Muscle layer of duodenum (tissue), 2 donors: Measurements from ENCODE around the gene FRMD4B.
"Not testable (repeated sequence)": the region's sequence is repeated elsewhere in the genome, so short reads cannot be mapped to it uniquely, and the experiment has no call there.

Experiments
- H3K27ac ChIP-seq: one replicate; pipeline ENCODE4 v1.7.0; 2013; ENCODE audit warnings: mild to moderate bottlenecking, low read length
- H3K27me3 ChIP-seq: one replicate; pipeline ENCODE4 v1.7.0; 2013; ENCODE audit warnings: low read depth, mild to moderate bottlenecking, control low read depth, low read length
- H3K36me3 ChIP-seq, 2 donors: one replicate each; pipeline ENCODE4 v1.7.0; 2013; ENCODE audit warnings: low read length in 2 of 2, control low read depth in 1 of 2, mild to moderate bottlenecking in 1 of 2; ENCODE audit not compliant: insufficient read depth in 2 of 2, control insufficient read depth in 1 of 2
- H3K4me1 ChIP-seq, 2 donors: one replicate each; pipeline ENCODE4 v1.7.0; 2013; ENCODE audit warnings: low read length in 2 of 2, mild to moderate bottlenecking in 2 of 2, control low read depth in 1 of 2, moderate library complexity in 1 of 2; ENCODE audit not compliant: insufficient read depth in 2 of 2, control insufficient read depth in 1 of 2
- H3K4me3 ChIP-seq, 2 donors: one replicate each; pipeline ENCODE4 v1.7.0; 2013; ENCODE audit warnings: low read length in 2 of 2, low read depth in 1 of 2, mild to moderate bottlenecking in 1 of 2
- H3K9me3 ChIP-seq, 2 donors: one replicate each; pipeline ENCODE4 v1.7.0; 2013; ENCODE audit warnings: low read length in 2 of 2, control low read depth in 1 of 2, mild to moderate bottlenecking in 1 of 2; ENCODE audit not compliant: control insufficient read depth in 1 of 2
- donor health status: healthy.

FRMD4B gene

DNA sequence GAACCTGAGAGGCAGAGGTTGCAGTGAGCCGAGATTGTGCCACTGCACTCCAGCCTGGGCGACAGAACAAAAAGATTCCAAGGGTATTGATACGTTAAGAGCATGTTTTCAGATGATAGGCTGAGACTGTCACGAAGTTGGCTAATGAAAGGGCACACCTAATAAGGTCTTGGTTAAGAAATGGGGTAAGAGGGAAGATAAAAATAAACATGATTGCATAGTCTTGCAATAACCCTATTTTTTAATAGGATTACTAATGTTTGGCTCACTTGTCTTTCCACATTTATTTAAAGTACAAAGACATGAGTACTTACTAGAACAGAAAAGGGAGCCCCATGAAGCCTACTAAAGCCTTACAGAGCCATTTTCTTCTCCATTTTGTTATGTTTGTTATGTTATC is 109.0 kb downstream of the FRMD4B start:
- Histone ChIP-seq H3K4me3 (no peak overlapping the region), H3K4me1 (no peaks in the 10 kb centered on the region), H3K27ac (no peak overlapping the region), H3K9me3 (no peaks in the 10 kb centered on the region), H3K27me3 (no peaks in the 10 kb centered on the region), H3K36me3 (no peaks in the 10 kb centered on the region)

DNA sequence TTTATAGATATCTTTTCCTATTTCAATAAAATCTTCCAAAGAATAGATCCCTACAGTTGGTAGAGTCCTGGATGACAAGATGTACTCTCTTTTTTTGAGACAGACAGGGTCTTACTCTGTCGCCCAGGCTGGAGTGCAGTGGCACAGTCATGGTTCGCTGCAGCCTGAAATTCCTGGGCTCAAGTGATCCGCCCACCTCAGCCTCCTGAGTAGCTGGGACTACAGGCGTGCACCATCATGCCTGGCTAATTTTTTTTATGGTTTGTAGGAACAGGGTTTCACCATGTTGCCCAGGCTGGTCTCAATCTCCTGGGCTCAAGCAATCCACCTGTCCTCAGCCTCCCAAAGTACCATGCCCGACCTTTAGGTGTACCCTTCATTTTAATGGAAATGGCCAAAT is 109.7 kb downstream of the FRMD4B start:
- not testable (repeated sequence) for H3K27me3 ChIP-seq, H3K4me1 ChIP-seq, H3K4me3 ChIP-seq, H3K36me3 ChIP-seq, H3K9me3 ChIP-seq, H3K27ac ChIP-seq

DNA sequence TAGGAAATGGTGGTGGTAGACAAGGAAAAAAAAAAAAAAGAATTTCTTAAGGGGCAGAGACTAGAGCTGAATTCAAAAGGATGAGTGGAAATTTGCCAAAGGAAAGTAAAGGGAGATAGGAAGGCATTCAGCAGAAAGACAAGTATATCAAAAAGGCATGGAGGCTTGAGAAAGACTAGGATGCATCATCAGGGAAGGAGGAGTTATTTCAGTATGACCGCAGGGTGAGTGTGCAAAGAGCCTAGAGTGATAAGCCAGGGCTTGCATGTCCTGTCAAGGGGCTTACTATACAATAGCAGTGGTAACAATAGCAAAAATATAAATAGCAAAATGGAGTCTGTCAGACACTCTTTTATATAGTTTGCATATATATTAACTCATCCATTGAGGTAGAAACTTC is 112.0 kb downstream of the FRMD4B start:
- Histone ChIP-seq H3K4me3 (no peak overlapping the region), H3K9me3 (no peaks in the 10 kb centered on the region), H3K27me3 (no peaks in the 10 kb centered on the region)

DNA sequence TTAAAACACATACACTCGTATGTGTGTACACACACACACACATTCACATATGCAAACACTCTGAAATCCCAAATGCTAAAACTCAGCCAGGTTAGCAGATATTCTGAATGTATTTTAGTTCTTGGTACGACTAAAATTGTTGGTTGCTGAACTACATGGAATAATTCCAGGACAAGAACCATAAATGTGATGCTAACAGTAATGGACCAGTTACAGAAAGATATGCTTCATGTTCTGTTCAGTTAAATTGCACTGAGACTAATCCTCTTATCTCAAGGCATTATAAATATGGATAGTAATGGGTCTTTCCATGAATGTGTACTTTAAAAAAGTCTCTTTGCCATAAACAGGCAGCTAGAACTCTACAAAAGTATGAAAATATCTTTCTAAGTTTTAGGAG is 113.3 kb downstream of the FRMD4B start:
- Histone ChIP-seq H3K9me3 (no peaks in the 10 kb centered on the region), H3K27me3 (no peaks in the 10 kb centered on the region), H3K4me3 (no peak overlapping the region), H3K36me3 (no peaks in the 10 kb centered on the region), H3K4me1 (no peaks in the 10 kb centered on the region), H3K27ac (no peak overlapping the region)

More for the DNA sequence above, 112.0 kb downstream of the FRMD4B start:
- H3K27ac ChIP-seq, result no peak overlapping the region
- H3K4me1 ChIP-seq, result no peaks in the 10 kb centered on the region
- H3K36me3 ChIP-seq, result no peaks in the 10 kb centered on the region

DNA sequence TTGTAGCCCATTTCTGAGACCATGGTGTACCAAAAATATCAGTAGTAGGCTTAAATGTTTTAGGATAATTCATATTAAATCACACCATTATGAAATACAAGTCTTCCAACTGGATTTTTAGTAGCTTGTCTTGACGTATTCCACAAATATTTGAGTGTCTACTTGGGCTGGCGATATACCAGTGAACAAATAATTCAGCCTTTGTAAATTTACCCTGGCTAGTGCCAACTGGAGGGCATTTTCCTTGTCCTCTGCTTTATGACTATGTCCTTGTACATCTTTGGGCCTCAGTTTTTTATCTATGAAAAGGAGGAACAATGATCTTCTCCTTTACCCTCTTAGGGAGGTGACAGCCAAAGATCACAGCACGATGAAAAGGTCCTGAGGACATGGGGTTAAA is 114.8 kb downstream of the FRMD4B start:
- no peaks in the 10 kb centered on the region for H3K4me1 ChIP-seq
- H3K27me3 ChIP-seq, result no peaks in the 10 kb centered on the region
- no peak overlapping the region for H3K27ac ChIP-seq
- no peak overlapping the region for H3K4me3 ChIP-seq
- H3K36me3 ChIP-seq, result no peaks in the 10 kb centered on the region
- no peaks in the 10 kb centered on the region for H3K9me3 ChIP-seq

DNA sequence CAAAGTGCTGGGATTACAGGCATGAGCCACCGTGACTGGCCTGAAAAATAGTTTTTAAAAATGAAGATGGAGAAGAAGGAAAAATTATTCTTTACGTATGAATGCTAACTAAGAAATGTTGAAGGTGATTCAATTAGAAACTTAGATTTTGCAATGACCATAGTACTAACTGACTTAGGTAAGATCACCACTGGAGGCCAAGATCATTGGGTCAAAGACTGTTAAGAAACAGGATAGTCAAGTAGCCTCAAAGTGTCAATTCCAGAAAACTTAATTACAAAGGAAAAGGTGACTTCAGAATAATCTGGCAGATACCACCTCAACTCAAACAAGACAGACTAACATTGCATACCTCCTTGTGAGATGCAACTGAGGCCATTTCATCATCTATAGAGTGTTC is 119.3 kb downstream of the FRMD4B start:
- no peaks in the 10 kb centered on the region for H3K36me3 ChIP-seq

DNA sequence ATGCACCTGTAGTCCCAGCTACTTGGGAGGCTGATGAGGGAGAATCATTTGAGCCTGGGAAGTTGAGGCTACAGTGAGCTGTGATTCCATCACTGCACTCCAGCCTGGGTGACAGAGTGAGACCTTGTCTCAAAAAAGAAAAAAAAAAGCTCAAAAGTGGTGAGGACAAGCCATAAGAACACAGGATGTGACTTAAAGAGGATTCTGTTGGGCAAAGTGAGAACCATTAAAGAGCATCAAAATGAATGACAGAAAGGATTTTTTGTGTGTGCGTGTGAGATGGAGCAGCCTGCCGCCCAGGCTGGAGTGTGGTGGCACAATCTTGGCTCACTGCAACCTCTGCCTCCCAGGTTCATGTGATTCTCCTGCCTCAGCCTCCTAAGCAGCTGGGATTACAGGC is 119.8 kb downstream of the FRMD4B start:
- H3K4me3 ChIP-seq, H3K4me1 ChIP-seq, H3K27me3 ChIP-seq, H3K9me3 ChIP-seq, H3K27ac ChIP-seq, H3K36me3 ChIP-seq: not testable (repeated sequence)

More for the DNA sequence above, 119.3 kb downstream of the FRMD4B start:
- H3K4me3 ChIP-seq, result no peak overlapping the region
- H3K9me3 ChIP-seq, result no peaks in the 10 kb centered on the region
- no peaks in the 10 kb centered on the region for H3K4me1 ChIP-seq
- no peak overlapping the region for H3K27ac ChIP-seq
- no peaks in the 10 kb centered on the region for H3K27me3 ChIP-seq

DNA sequence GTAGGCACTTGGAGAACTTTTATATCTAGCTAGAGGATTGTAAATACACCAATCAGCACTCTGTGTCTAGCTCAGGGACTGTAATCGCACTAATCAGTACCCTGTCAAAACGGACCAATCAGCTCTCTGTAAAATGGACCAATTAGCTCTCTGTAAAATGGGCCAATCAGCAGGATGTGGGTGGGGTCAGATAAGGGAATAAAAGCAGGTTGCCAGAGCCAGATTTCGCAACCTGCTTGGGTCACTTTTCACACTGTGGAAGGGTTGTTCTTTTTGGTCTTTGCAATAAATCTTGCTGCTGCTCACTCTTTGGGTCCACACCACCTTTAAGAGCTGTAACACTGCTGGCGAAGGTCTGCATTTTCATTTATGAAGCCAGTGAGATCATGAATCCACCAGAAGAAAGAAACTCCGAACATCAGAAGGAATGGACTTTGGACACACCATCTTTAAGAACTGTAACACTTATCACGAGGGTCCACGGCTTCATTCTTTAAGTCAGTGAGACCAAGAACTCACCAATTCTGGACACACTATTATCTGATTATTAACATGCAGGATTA is 125.0 kb downstream of the FRMD4B start:
- H3K4me1 ChIP-seq, H3K27me3 ChIP-seq, H3K9me3 ChIP-seq, H3K4me3 ChIP-seq, H3K27ac ChIP-seq, H3K36me3 ChIP-seq: not testable (repeated sequence)

DNA sequence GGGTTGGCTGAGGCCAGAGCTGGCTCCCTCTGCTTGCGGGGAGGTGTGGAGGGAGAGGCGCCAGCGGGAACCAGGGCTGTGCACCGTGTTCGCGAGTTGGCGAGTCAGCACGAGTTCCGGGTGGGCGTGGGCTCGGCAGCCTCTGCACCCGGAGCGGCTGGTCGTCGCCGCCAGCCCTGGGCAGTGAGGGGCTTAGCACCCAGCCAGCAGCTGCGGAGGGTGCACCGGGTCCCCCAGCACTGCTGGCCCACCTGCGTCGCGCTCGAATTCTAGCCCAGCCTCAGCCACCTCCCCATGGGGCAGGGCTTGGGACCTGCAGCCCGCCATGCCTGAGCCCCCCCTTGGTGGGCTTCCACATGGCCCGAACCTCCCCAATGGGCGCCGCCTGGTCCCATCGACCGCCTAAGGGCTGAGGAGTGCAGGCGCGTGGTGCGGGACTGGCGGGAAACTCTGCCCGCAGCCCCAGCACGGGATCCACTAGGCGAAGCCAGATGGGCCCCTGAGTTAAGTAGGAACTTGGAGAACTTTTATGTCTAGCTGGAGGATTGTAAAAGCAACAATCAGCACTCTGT is 125.6 kb downstream of the FRMD4B start:
- H3K4me1 ChIP-seq, result no peaks in the 10 kb centered on the region
- no peaks in the 10 kb centered on the region for H3K27me3 ChIP-seq
- no peaks in the 10 kb centered on the region for H3K9me3 ChIP-seq
- no peak overlapping the region for H3K27ac ChIP-seq
- H3K4me3 ChIP-seq, result no peak overlapping the region
- H3K36me3 ChIP-seq, result no peaks in the 10 kb centered on the region

DNA sequence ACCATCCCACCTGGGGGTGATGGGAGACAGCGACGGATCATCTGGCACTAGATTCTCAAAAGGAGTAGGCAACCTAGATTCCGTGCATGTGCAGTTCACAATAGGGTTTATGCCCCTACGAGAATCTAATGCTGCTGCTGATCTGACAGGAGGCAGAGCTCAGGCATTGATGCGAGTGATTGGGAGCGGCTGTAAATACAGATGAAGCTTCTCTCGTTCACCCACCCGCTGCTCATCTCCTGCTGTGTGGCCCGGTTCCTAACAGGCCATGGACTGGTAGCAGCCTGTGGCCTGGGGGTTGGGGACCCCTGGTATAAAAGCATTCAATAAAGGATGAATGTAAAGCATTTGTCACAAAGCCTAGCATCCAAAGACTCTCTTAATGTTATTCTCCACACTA is 126.8 kb downstream of the FRMD4B start:
- Histone ChIP-seq H3K9me3 (no peaks in the 10 kb centered on the region), H3K27ac (no peak overlapping the region), H3K36me3 (no peaks in the 10 kb centered on the region), H3K4me1 (no peaks in the 10 kb centered on the region), H3K27me3 (no peaks in the 10 kb centered on the region), H3K4me3 (no peak overlapping the region)

DNA sequence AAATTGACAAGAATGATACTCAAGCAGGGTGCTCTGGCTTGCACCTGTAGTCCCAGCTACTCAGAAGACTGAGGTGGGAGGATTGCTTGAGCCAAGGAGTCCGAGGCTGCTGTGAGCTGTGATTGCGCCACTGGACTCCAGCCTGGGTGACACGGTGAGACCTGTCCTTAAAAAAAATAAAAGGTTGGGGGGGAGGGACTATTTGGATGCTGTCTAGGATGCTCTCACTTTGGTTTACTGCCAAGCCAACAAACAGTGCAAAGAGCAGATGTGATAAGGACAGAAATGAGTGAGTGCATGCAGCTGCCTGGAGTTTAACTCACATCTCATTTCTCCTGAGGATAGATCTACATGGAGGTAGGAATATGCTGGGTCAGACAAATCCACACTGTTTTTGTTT is 130.0 kb downstream of the FRMD4B start:
- Histone ChIP-seq H3K36me3 (no peaks in the 10 kb centered on the region), H3K4me3 (no peak overlapping the region), H3K4me1 (no peaks in the 10 kb centered on the region), H3K9me3 (no peaks in the 10 kb centered on the region), H3K27ac (no peak overlapping the region), H3K27me3 (no peaks in the 10 kb centered on the region)

DNA sequence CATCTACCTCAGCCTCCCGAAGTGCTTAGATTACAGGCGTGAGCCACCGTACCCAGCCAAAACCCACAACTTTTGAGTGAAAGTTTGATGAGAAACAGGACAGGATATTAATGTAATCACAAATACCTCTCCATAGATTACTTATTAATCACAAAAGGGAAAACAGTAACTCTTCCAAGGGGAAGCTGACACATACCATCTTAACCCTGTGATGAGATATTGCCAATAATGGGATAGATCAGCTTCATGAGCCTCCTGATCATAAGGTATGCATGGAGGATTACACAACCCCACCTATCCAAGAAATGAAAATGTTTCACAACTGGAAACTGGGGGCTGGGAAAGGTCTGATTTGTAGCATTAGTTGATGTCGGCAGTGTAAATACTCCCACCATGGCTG is 131.5 kb downstream of the FRMD4B start:
- H3K9me3 ChIP-seq, result no peaks in the 10 kb centered on the region
- H3K4me3 ChIP-seq, result no peak overlapping the region
- no peaks in the 10 kb centered on the region for H3K4me1 ChIP-seq
- H3K36me3 ChIP-seq, result no peaks in the 10 kb centered on the region
- H3K27ac ChIP-seq, result no peak overlapping the region
- H3K27me3 ChIP-seq, result no peaks in the 10 kb centered on the region
